AG09309 (cell line): ENCODE results near the gene ZNF556.
A peak's percentile ranks its signal among the peaks of the same experiment; 100 is the strongest.

Experiments used
- DNase-seq: peaks from one replicate; pipeline ENCODE4 v3.0.0-alpha.2; 2010; ENCODE audit warnings: low read depth
- H3K4me3 ChIP-seq: 2 replicates; pipeline ENCODE4 v1.5.1; 2011; ENCODE audit warnings: mild to moderate bottlenecking, low read depth, low read length, moderate library complexity; ENCODE audit not compliant: control insufficient read depth
- TF ChIP-seq, protein P1 (sequence below): IDR thresholded peaks from 2 replicates; pipeline ENCODE4 v1.5.1; 2011; ENCODE audit warnings: mild to moderate bottlenecking, low read depth, low read length, inconsistent platforms; ENCODE audit not compliant: insufficient read depth, control insufficient read depth; ENCODE audit errors: missing control alignments

Gene ZNF556

DNA sequence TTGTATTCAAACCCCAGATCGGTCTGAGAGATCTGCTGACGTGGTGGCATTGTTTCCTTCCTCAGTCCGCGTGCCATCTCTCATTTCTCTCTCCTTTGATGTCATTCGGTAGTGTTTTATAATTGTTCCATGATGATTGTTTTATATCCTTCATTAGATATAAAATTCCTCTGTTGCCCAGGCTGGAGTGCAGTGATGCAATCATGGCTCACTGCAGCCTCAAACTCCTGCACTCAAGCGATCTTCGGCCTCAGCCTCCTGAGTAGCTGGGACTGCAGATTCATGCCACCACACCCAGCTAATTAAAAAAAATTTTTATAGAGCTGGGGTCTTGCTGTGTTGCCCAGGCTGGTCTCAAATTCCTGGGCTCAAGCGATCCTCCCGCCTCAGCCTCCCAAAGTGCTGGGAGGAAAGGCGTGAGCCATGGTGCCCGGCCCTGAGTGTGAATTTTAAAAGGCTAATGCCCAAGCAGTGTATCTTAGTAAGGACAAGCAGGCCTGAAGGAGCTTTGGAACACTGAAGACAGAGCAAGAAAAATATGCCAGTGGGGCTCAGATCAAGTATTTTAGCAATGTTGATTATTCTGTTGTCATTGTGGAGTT, 38.9 kb downstream of the ZNF556 start:
- no peak for DNase-seq
- H3K4me3 ChIP-seq: no peak overlapping the region
- TF ChIP-seq, protein P1, sequence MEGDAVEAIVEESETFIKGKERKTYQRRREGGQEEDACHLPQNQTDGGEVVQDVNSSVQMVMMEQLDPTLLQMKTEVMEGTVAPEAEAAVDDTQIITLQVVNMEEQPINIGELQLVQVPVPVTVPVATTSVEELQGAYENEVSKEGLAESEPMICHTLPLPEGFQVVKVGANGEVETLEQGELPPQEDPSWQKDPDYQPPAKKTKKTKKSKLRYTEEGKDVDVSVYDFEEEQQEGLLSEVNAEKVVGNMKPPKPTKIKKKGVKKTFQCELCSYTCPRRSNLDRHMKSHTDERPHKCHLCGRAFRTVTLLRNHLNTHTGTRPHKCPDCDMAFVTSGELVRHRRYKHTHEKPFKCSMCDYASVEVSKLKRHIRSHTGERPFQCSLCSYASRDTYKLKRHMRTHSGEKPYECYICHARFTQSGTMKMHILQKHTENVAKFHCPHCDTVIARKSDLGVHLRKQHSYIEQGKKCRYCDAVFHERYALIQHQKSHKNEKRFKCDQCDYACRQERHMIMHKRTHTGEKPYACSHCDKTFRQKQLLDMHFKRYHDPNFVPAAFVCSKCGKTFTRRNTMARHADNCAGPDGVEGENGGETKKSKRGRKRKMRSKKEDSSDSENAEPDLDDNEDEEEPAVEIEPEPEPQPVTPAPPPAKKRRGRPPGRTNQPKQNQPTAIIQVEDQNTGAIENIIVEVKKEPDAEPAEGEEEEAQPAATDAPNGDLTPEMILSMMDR: no peak

DNA sequence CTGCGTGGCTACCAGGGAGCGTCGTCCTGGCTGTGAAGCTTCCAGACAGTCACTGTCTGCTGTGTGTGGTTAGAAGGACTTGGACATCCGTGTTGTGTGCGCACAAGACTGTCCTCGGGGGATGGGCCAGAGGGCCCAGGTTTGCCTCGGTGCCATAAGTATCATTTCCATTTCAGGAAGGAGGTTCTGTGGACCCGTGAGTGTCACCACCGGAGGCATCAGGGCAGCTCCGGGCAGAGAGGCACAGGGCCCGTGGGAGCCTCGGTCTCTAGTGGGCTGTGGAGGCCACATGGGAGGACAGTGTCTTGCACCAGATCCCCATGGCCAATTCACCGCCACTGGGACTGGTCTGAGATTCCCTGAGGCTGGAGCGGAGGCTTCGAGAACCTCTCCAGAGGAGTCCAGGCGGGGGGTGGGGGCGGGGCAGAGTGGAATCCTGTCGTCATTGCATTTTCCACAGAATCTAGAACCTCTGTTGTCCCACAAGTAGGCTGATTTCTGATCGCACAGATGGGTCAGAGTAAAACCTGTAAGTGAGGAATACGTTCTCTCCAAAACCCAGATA, 39.6 kb downstream of the ZNF556 start:
- H3K4me3 ChIP-seq: no peak overlapping the region
- no peak for DNase-seq
- TF ChIP-seq, protein P1: no peak

DNA sequence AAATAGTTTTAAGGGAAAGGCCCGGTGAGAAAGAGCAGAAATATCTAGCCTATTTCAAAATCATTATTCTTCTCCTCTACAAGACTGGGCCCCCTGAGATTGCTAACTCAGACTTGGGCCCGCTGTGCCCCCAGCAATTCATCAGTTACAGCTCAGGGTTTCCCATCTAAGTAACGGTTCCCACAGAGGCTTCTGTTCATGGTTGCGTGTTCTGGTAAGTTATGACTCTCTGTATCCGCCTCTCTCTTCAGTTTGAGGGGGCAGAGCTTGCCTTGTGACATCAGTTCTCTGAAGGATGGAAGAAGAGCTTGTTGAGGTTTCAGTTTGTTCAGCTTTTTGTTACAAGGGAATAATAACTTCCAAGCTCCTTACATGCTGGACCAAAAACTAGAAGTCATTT, 45.2 kb downstream of the ZNF556 start:
- TF ChIP-seq, protein P1: no peak
- DNase-seq: no peak
- no peak overlapping the region for H3K4me3 ChIP-seq

DNA sequence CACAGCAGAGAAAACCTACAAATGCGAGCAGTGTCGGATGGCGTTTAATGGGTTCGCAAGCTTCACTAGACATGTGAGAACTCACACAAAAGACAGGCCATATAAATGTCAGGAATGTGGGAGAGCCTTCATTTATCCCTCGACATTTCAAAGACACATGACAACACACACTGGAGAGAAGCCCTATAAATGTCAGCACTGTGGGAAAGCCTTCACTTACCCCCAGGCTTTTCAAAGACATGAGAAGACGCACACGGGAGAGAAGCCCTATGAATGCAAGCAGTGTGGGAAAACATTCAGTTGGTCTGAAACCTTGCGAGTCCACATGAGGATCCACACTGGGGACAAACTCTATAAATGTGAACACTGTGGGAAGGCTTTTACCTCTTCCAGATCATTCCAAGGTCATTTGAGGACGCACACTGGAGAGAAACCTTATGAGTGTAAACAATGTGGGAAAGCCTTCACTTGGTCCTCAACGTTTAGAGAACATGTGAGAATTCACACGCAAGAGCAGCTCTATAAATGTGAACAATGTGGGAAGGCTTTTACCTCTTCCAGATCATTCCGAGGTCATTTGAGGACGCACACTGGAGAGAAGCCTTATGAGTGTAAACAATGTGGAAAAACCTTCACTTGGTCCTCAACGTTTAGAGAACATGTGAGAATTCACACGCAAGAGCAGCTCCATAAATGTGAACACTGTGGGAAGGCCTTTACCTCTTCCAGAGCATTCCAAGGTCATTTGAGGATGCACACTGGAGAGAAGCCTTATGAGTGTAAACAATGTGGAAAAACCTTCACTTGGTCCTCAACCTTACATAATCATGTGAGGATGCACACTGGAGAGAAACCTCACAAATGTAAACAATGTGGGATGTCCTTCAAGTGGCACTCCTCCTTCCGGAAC, 50.4 kb downstream of the ZNF556 start:
- no peak for DNase-seq
- TF ChIP-seq, protein P1: no peak
- H3K4me3 ChIP-seq: no peak overlapping the region

DNA sequence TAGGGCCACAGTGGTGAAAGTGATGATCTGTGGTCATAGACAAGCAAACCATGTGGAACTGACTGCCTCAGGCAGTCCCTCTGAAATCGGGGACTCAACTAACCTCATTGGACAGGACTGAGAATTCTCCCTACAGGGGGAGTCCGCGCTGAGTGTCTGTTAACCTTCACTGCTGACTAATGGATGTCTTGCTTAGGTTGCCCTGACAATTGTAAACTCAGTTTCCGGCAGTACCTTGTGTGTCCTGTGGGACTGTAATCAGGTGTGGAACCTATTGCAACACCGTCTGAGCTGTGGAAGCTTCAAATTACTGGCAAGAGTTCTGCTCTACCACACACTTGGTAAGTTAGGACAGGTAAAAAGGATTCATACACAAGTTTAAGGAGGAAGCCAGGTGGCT, 55.9 kb downstream of the ZNF556 start:
- TF ChIP-seq, protein P1: no peak
- no peak for DNase-seq
- no peak overlapping the region for H3K4me3 ChIP-seq

DNA sequence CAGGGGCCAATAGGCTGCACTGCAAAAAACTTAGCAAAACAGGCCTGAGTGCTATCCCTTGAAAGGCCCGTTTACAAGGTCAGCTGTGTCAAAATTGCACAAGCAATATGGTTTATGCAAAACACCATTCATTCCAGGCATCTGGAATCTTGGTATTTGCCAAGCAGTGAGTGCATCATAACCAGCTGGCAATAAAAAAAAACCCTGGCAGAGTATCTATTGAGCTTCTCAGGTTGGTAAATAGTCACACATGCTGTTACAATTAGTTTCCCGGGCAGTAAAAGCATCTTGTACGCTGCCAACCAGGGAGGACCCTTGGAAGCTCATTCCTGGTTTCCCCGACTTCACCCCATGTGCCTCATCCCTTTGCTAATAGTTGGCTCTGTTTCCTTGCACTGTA, 56.4 kb downstream of the ZNF556 start:
- peak; percentile 94 for DNase-seq
- TF ChIP-seq, protein P1: no peak
- H3K4me3 ChIP-seq: no peak overlapping the region
